ENCODE data around the gene PHACTR1. TPM values are rescaled to one million over a fixed set of nuclear protein-coding genes. Genes with fewer than 3 reads are reported as not detected.

The PHACTR1 gene
- total RNA-seq, 5 donors from 2014 or later (not counting 1 experiment from before 2014, with no cell fraction given), result 0.63 to 2.6 (median 1.1) TPM

DNA sequence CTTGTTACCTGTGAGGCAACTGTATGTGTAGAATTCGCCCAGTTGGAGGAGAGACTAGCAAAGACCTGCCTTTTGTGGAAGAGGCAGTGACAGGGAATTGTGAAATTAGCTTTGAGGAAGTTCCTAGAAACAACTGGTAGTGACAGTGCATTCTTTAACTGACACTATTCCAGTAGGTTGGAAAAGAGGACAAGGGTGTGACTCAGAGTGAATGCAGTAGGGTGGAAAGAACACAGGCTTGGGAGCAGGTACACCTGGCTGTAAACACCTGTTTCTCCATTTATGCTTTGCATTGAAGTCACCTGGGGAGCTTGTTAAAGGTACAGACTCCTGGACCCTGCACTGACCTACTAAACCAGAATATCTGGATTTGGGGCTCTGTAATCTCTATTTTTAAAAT lies 295.7 kb downstream of the PHACTR1 start:
- Mint-ChIP-seq H3K4me3 (peak overlapping the region in 1 of 3 donors; percentile 9), H3K36me3 (no peaks in the 10 kb centered on the region), H3K4me1 (peaks cover 7 to 10% (median 9%) of the 10 kb centered on the region in 3 donors), H3K9me3 (no peaks in the 10 kb centered on the region), H3K27me3 (peaks cover 51 to 66% of the 10 kb centered on the region in 2 donors), H3K27ac (no peak overlapping the region)
- Histone ChIP-seq H3K4me3 (ENCODE audit: control insufficient read depth in 1 of 2, extremely low read depth in 1 of 2, low read length in 1 of 2) (no peak overlapping the region), H3K9me3 (no peaks in the 10 kb centered on the region), H3K27ac (ENCODE audit: low read length) (no peak overlapping the region), H3K27me3 (replicated peaks in 1 of 2; ENCODE audit: control insufficient read depth in 2 of 2, extremely low read depth in 1 of 2, insufficient read depth in 2 of 2, low read length in 1 of 2) (peaks cover 0 to 25% of the 10 kb centered on the region in 2 experiments), H3K4me1 (ENCODE audit: control insufficient read depth in 1 of 2, extremely low read depth in 1 of 2, insufficient read depth in 2 of 2, low read length in 2 of 2) (peaks cover 5% of the 10 kb centered on the region in 2 experiments), H3K36me3 (ENCODE audit: control insufficient read depth in 2 of 2, extremely low read depth in 1 of 2, insufficient read depth in 1 of 2, low read length in 1 of 2) (no peaks in the 10 kb centered on the region)
- POLR2A ChIA-PET, result no interaction called here
- DNase-seq (no peak), ATAC-seq (replicated peaks in 1 of 4) (no peak)
- 78% methylated on average over 1 of the region's 1 CpG for WGBS (ENCODE audit: insufficient coverage)
- CTCF ChIA-PET, result no interaction called here

DNA sequence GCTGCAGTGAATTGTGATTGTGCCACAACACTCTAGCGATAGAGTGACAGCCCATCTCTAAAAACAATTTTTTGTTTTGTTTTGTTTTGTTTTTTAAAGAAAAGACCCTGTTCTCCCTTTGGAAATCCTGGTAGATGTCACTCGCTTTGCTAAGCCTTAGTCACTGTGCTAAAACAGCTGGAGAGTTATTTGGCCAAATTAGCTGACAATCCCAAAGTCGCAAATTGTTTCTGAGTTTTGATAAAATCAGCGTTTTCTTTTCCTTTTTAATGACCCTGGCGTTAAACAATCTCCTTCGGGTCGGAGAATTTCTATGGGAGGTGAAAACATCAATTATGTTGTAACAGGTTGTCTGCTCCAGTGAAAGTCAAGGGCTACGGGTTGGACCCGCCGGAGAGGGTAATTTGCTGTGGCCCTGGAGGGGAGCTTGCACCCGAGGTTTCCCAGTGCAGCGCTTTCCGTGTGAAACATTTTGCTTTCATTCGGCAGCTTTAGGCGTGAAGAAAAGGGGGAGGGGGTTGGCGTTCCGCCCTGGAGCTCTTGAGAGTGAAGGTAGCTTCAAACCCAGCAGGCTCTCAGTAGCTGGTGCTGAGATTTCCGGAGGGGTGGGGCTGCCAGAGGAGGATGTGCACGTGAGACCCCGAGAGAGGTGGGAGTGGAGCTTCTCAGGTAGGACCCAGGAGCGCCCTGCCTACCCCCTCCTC lies 296.6 kb downstream of the PHACTR1 start:
- peak; percentile 29 to 57 (median 43) for ATAC-seq (replicated peaks in 1 of 4)
- H3K4me3 Mint-ChIP-seq, result peak overlapping the region; percentile 61 to 85 (median 68)
- Histone ChIP-seq H3K36me3 (ENCODE audit: control insufficient read depth in 2 of 2, extremely low read depth in 1 of 2, insufficient read depth in 1 of 2, low read length in 1 of 2) (no peaks in the 10 kb centered on the region), H3K27ac (ENCODE audit: low read length) (no peak overlapping the region), H3K4me3 (ENCODE audit: control insufficient read depth in 1 of 2, extremely low read depth in 1 of 2, low read length in 1 of 2) (peak overlapping the region in 1 of 2 donors; percentile 84), H3K9me3 (no peaks in the 10 kb centered on the region), H3K4me1 (ENCODE audit: control insufficient read depth in 1 of 2, extremely low read depth in 1 of 2, insufficient read depth in 2 of 2, low read length in 2 of 2) (peaks cover 5% of the 10 kb centered on the region in 2 experiments), H3K27me3 (replicated peaks in 1 of 2; ENCODE audit: control insufficient read depth in 2 of 2, extremely low read depth in 1 of 2, insufficient read depth in 2 of 2, low read length in 1 of 2) (peaks cover 0 to 25% of the 10 kb centered on the region in 2 experiments)
- H3K4me1 Mint-ChIP-seq, result peaks cover 7 to 10% (median 9%) of the 10 kb centered on the region in 3 donors
- POLR2A ChIA-PET, result interaction anchor here in 1 of 2 donors (0.6 kb wide), 1 partner anchor 1895 kb away, joined by 3 read pairs; no protein-coding TSS in a partner anchor
- 12% methylated on average over 15 of the region's 21 CpGs for WGBS (ENCODE audit: insufficient coverage)
- H3K27me3 Mint-ChIP-seq, result peaks cover 46 to 63% of the 10 kb centered on the region in 2 donors
- H3K36me3 Mint-ChIP-seq, result no peaks in the 10 kb centered on the region
- no peaks in the 10 kb centered on the region for H3K9me3 Mint-ChIP-seq
- DNase-seq, result peak in 8 of 35 experiments; percentile 1 to 6 (median 2)
- H3K27ac Mint-ChIP-seq, result no peak overlapping the region
- CTCF ChIA-PET, result no interaction called here

DNA sequence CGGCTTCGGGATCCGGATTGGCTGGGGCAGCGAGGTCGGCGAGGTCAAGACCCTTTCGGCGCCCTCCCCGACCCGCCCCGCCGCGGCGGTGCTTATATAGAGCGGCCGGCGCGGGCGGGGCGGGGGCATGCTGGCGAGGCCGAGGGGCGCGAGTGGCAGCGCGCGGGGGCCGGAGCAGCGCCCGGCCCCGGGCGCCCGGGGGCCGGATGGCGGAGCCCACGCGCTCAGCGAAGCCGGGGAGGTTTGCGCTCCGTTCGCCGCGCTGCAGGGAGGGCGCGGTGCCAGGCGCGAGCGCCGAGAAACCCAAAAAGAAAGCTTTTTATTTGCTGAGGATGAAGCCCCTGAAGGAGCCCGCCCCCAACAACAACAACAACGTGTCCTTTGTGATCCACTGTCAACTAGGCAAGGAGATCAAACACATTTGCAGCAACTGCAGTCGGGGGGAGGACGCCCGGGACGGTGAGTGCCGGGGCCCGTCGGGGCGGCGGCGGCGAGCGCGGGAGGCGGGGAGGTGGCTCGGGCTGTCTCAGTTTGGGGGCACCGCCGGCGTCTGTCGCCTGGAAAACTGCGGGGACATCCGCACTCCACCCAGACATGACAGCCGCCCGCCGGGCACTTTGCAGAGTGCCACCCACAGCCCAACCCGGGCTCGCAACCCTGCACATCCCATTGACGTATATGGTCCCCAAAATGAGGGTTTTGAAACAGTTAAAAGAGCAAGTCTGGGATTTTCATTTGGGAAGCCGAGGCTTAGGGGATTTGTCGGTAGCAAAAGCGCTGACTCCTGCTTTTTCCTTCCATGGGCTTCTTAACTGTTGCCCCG lies 297.3 kb downstream of the PHACTR1 start:
- Mint-ChIP-seq H3K27ac (no peak overlapping the region), H3K36me3 (no peaks in the 10 kb centered on the region), H3K9me3 (no peaks in the 10 kb centered on the region), H3K4me1 (peaks cover 7 to 10% (median 9%) of the 10 kb centered on the region in 3 donors), H3K4me3 (peak overlapping the region; percentile 61 to 85 (median 68)), H3K27me3 (peaks cover 46 to 64% of the 10 kb centered on the region in 2 donors)
- 7% methylated on average over 69 of the region's 83 CpGs for WGBS (ENCODE audit: insufficient coverage)
- H3K4me3 ChIP-seq (ENCODE audit: control insufficient read depth in 1 of 2, extremely low read depth in 1 of 2, low read length in 1 of 2), result peak overlapping the region in 1 of 2 donors; percentile 84
- CTCF ChIA-PET, result no interaction called here
- no peak overlapping the region for H3K27ac ChIP-seq (ENCODE audit: low read length)
- POLR2A ChIA-PET, result no interaction called here
- H3K9me3 ChIP-seq, result no peaks in the 10 kb centered on the region
- no peak for DNase-seq
- ATAC-seq (replicated peaks in 1 of 4), result peak in 3 of 4 experiments; percentile 26 to 30 (median 29)
- H3K4me1 ChIP-seq (ENCODE audit: control insufficient read depth in 1 of 2, extremely low read depth in 1 of 2, insufficient read depth in 2 of 2, low read length in 2 of 2), result peaks cover 5% of the 10 kb centered on the region in 2 experiments
- H3K27me3 ChIP-seq (replicated peaks in 1 of 2; ENCODE audit: control insufficient read depth in 2 of 2, extremely low read depth in 1 of 2, insufficient read depth in 2 of 2, low read length in 1 of 2), result peaks cover 0 to 25% of the 10 kb centered on the region in 2 experiments
- H3K36me3 ChIP-seq (ENCODE audit: control insufficient read depth in 2 of 2, extremely low read depth in 1 of 2, insufficient read depth in 1 of 2, low read length in 1 of 2), result no peaks in the 10 kb centered on the region

DNA sequence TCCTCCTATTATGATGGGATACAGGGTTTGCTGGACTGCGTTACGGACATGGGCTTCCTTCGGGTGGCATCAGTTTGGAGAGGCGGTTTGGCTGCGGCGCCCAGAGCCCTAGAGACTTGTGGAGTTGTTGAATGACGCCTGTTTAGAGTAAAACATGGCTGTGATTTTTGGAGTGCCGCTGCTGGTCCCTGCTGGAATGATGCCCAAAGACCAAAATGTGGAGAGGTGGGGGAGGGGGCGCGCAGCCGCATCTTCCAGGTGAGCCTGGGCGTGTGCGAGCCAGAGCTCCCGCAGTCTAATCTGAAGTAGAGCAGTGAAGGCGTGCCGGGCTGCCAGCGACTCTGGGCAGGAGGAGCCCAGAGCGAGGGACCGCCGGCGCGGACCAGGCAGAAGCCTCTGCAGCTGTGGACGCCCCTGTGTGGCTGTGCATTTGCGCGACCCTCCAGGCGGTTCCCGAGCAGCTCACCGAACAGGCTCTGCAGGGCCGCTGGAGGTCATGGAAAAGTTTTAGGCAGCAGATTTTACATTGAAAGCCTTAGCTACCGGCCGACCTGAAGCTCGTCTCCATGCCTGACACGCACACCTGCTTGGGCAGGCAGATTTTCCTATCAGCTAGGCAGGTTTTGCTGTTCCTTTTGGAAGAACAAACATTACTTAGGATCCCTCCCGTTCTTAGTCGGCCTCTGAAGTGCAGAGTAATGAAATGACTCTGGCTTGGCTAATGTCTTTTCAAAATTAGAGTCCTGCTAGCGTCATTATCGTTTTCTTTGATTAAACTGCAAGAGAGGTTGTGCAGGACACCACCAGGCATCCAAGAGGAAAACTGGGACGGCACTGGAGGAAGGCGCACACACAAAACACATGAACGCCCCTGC lies 298.2 kb downstream of the PHACTR1 start:
- H3K27ac Mint-ChIP-seq, result no peak overlapping the region
- no peak for DNase-seq
- POLR2A ChIA-PET, result no interaction called here

DNA sequence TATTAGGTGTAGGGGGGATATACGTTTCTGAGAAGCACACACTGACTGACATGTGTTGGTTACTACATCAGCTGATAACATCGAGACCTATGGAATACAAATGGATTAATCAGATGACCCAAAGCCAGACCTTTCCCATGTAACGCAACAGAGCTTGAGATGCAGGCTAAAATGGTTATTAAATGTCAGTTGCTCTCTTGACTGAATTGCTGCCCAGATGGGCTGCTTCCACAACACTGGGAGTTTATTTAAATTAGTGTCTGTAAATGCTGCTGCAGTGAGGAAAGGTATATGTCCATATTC lies 298.8 kb downstream of the PHACTR1 start:
- ChIA-PET CTCF (no interaction called here), POLR2A (no interaction called here)
- Mint-ChIP-seq H3K27ac (no peak overlapping the region), H3K36me3 (no peaks in the 10 kb centered on the region), H3K9me3 (no peaks in the 10 kb centered on the region), H3K27me3 (peaks cover 47 to 56% of the 10 kb centered on the region in 2 donors), H3K4me3 (peak overlapping the region in 1 of 3 donors; percentile 22), H3K4me1 (peaks cover 7 to 10% (median 9%) of the 10 kb centered on the region in 3 donors)
- Histone ChIP-seq H3K27me3 (replicated peaks in 1 of 2; ENCODE audit: control insufficient read depth in 2 of 2, extremely low read depth in 1 of 2, insufficient read depth in 2 of 2, low read length in 1 of 2) (peaks cover 0 to 25% of the 10 kb centered on the region in 2 experiments), H3K4me3 (ENCODE audit: control insufficient read depth in 1 of 2, extremely low read depth in 1 of 2, low read length in 1 of 2) (no peak overlapping the region), H3K36me3 (ENCODE audit: control insufficient read depth in 2 of 2, extremely low read depth in 1 of 2, insufficient read depth in 1 of 2, low read length in 1 of 2) (no peaks in the 10 kb centered on the region), H3K27ac (ENCODE audit: low read length) (no peak overlapping the region), H3K9me3 (no peaks in the 10 kb centered on the region), H3K4me1 (ENCODE audit: control insufficient read depth in 1 of 2, extremely low read depth in 1 of 2, insufficient read depth in 2 of 2, low read length in 2 of 2) (peaks cover 5% of the 10 kb centered on the region in 2 experiments)
- no CpG with 5 or more reads among the region's 3 CpGs for WGBS (ENCODE audit: insufficient coverage)
- no peak for ATAC-seq (replicated peaks in 1 of 4)
- no peak for DNase-seq

More for the DNA sequence above, 298.2 kb downstream of the PHACTR1 start:
- H3K9me3 Mint-ChIP-seq, result no peaks in the 10 kb centered on the region
- H3K4me1 Mint-ChIP-seq, result peaks cover 7 to 10% (median 9%) of the 10 kb centered on the region in 3 donors
- peaks cover 46 to 60% of the 10 kb centered on the region in 2 donors for H3K27me3 Mint-ChIP-seq
- no peaks in the 10 kb centered on the region for H3K36me3 Mint-ChIP-seq
- Histone ChIP-seq H3K9me3 (no peaks in the 10 kb centered on the region), H3K27me3 (replicated peaks in 1 of 2; ENCODE audit: control insufficient read depth in 2 of 2, extremely low read depth in 1 of 2, insufficient read depth in 2 of 2, low read length in 1 of 2) (peaks cover 0 to 25% of the 10 kb centered on the region in 2 experiments), H3K36me3 (ENCODE audit: control insufficient read depth in 2 of 2, extremely low read depth in 1 of 2, insufficient read depth in 1 of 2, low read length in 1 of 2) (no peaks in the 10 kb centered on the region), H3K4me1 (ENCODE audit: control insufficient read depth in 1 of 2, extremely low read depth in 1 of 2, insufficient read depth in 2 of 2, low read length in 2 of 2) (peaks cover 5% of the 10 kb centered on the region in 2 experiments), H3K27ac (ENCODE audit: low read length) (no peak overlapping the region), H3K4me3 (ENCODE audit: control insufficient read depth in 1 of 2, extremely low read depth in 1 of 2, low read length in 1 of 2) (no peak overlapping the region)
- H3K4me3 Mint-ChIP-seq, result peak overlapping the region in 1 of 3 donors; percentile 22
- CTCF ChIA-PET, result no interaction called here
- WGBS (ENCODE audit: insufficient coverage), result 94% methylated on average over 36 of the region's 40 CpGs
- no peak for ATAC-seq (replicated peaks in 1 of 4)

DNA sequence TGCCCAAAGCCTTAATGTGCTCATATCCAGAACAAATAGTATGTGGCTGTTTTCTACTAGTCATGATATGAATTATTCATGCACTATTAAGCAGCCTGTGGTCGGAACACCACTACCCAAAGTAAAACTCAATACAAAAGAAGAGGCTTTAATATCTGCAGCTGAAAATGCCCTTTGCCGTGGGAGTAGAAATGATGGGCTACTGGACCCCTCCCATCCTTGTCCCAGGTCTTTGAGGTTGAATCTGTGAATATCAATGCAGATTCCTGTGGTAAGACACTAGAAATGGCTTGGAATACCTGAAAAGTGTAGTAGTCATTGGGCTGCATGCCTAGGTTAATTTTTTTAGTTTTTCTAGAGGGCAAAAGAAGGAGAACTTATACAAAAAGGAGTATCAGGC lies 308.0 kb downstream of the PHACTR1 start:
- DNase-seq, result no peak
- Mint-ChIP-seq H3K36me3 (no peaks in the 10 kb centered on the region), H3K4me1 (no peaks in the 10 kb centered on the region), H3K4me3 (no peak overlapping the region), H3K9me3 (no peaks in the 10 kb centered on the region), H3K27me3 (peaks cover 25 to 29% of the 10 kb centered on the region in 2 donors), H3K27ac (no peak overlapping the region)
- CTCF ChIA-PET, result no interaction called here
- Histone ChIP-seq H3K36me3 (ENCODE audit: control insufficient read depth in 2 of 2, extremely low read depth in 1 of 2, insufficient read depth in 1 of 2, low read length in 1 of 2) (no peaks in the 10 kb centered on the region), H3K9me3 (no peaks in the 10 kb centered on the region), H3K4me1 (ENCODE audit: control insufficient read depth in 1 of 2, extremely low read depth in 1 of 2, insufficient read depth in 2 of 2, low read length in 2 of 2) (no peaks in the 10 kb centered on the region), H3K27ac (ENCODE audit: low read length) (no peak overlapping the region), H3K27me3 (replicated peaks in 1 of 2; ENCODE audit: control insufficient read depth in 2 of 2, extremely low read depth in 1 of 2, insufficient read depth in 2 of 2, low read length in 1 of 2) (peaks cover 0 to 4% of the 10 kb centered on the region in 2 experiments), H3K4me3 (ENCODE audit: control insufficient read depth in 1 of 2, extremely low read depth in 1 of 2, low read length in 1 of 2) (no peak overlapping the region)
- POLR2A ChIA-PET, result no interaction called here
- WGBS (ENCODE audit: insufficient coverage), result 67% methylated on average over 1 of the region's 2 CpGs
- ATAC-seq (replicated peaks in 1 of 4), result no peak
